HG02623 (cell line): ENCODE measurements around the gene CCL16.
"Not testable (repeated sequence)": the region's sequence is repeated elsewhere in the genome, so short reads cannot be mapped to it uniquely, and the experiment has no call there.

ENCODE experiments used
- ATAC-seq: cut with Tn5 transposase; IDR thresholded peaks from one replicate; pipeline ENCODE4 v1.9.1; 2021; ENCODE audit warnings: moderate library complexity; ENCODE audit not compliant: unreplicated experiment

CCL16 gene

GRCh38 chr17:35981246-35981645, at the start of gene CCL16:
Gene CCL16 (minus strand): TSS chr17:35981497. CDS start chr17:35981420, 77 bp downstream.
- ATAC-seq = no peak

- ATAC-seq = no peak
Measured at GRCh38 chr17:36030956-36031355, 49.7 kb upstream of the CCL16 start.

GRCh38 chr17:36027761-36028160, 46.5 kb upstream of the CCL16 start:
- ATAC-seq = no peak

- no peak for ATAC-seq
Measured at GRCh38 chr17:36024106-36024869, 43.0 kb upstream of the CCL16 start.

GRCh38 chr17:36019423-36019822, 38.1 kb upstream of the CCL16 start:
- ATAC-seq = no peak

GRCh38 chr17:36017799-36018198, 36.5 kb upstream of the CCL16 start, which contains the start of gene CCL23:
Gene CCL23 (minus strand): TSS chr17:36017972. CDS start chr17:36017897, 75 bp downstream.
- no peak for ATAC-seq

- ATAC-seq = no peak
Measured at GRCh38 chr17:36016555-36016954, 35.3 kb upstream of the CCL16 start.

- not testable (repeated sequence) for ATAC-seq
Measured at GRCh38 chr17:36015895-36016294, 34.6 kb upstream of the CCL16 start.

- ATAC-seq = no peak
Measured at GRCh38 chr17:36014946-36015345, 33.6 kb upstream of the CCL16 start.

GRCh38 chr17:36011201-36011600, 29.9 kb upstream of the CCL16 start:
- no peak for ATAC-seq

- no peak for ATAC-seq
Measured at GRCh38 chr17:36008998-36009665, 27.8 kb upstream of the CCL16 start.

GRCh38 chr17:36004594-36005108, 23.4 kb upstream of the CCL16 start:
- no peak for ATAC-seq

- ATAC-seq = no peak
Measured at GRCh38 chr17:36002631-36003030, 21.3 kb upstream of the CCL16 start.

GRCh38 chr17:36001862-36002603, 20.7 kb upstream of the CCL16 start:
- no peak for ATAC-seq

- ATAC-seq = no peak
Measured at GRCh38 chr17:36001110-36001771, 19.9 kb upstream of the CCL16 start, which contains the start of gene CCL15. Gene CCL15 (minus strand): TSS chr17:36001553. CDS start chr17:36001492, 61 bp downstream.

- ATAC-seq = no peak
Measured at GRCh38 chr17:36000732-36001109, 19.4 kb upstream of the CCL16 start.

GRCh38 chr17:35998756-35999155, 17.5 kb upstream of the CCL16 start:
- no peak for ATAC-seq

- ATAC-seq = no peak
Measured at GRCh38 chr17:35998018-35998545, 16.8 kb upstream of the CCL16 start.

- not testable (repeated sequence) for ATAC-seq
Measured at GRCh38 chr17:35995346-35995745, 14.0 kb upstream of the CCL16 start.

- no peak for ATAC-seq
Measured at GRCh38 chr17:35991075-35991474, 9.8 kb upstream of the CCL16 start.
